Measurements from ENCODE around the gene EXOC3.

- TF ChIP-seq CTCF (conservative IDR thresholded peaks at IDR 0.05) = no peak
- TF ChIP-seq ZFX (IDR thresholded peaks at IDR 0.05) = no peak
These were observed 21.0 kb downstream of the EXOC3 start for GRCh38 chr5:463952-464351.
